Measurements from ENCODE around the gene ANOS1.
A peak's percentile ranks its signal among the peaks of the same experiment; 100 is the strongest.
"Not testable (repeated sequence)": the region's sequence is repeated elsewhere in the genome, so short reads cannot be mapped to it uniquely, and the experiment has no call there.

The ANOS1 gene, protein sequence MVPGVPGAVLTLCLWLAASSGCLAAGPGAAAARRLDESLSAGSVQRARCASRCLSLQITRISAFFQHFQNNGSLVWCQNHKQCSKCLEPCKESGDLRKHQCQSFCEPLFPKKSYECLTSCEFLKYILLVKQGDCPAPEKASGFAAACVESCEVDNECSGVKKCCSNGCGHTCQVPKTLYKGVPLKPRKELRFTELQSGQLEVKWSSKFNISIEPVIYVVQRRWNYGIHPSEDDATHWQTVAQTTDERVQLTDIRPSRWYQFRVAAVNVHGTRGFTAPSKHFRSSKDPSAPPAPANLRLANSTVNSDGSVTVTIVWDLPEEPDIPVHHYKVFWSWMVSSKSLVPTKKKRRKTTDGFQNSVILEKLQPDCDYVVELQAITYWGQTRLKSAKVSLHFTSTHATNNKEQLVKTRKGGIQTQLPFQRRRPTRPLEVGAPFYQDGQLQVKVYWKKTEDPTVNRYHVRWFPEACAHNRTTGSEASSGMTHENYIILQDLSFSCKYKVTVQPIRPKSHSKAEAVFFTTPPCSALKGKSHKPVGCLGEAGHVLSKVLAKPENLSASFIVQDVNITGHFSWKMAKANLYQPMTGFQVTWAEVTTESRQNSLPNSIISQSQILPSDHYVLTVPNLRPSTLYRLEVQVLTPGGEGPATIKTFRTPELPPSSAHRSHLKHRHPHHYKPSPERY

DNA sequence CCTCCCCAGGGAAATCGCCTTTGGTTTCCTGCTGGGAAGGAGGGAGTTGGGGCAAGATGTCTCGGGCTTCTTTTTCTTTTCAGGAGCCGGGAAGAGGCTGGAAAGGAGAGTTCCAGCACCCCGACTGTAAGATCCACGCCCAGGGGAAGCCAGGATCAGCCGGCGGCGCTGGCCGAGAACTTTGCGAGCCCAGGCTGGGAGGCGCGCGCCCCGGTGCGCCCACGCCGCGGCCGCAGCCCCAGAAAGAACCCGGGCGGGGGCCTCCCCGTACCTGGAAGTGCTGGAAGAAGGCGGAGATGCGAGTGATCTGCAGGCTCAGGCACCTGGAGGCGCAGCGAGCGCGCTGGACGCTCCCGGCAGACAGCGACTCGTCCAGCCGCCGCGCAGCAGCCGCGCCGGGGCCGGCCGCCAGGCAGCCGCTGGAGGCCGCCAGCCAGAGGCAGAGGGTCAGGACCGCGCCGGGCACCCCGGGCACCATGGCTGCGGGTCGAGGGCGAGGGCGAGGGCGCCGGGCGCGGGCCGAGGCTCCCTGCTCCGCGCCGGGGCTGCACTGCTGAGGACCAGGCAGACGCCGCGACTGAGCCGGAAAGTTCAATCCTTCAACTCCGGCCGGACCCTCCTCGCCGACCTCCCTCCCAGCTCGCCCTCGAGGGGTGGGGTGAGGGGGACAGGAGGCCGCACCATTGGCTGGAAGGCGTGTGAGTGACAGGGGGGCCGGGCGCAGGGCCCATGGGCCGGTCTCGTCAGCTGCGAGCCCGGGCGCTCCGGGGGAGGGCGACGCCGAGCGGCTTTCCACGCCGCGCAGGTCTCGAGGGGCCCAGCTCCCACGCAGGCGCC is at the start of gene ANOS1:
Gene ANOS1 (minus strand): TSS at position 579 of the 837 bp plus-strand sequence. CDS start 101 bp downstream, at position 478.
- peak within 1 kb of the TSS; percentile 41 for H3K4me3 ChIP-seq (ENCODE audit: control insufficient read depth, low read depth, low read length)
- TF ChIP-seq, protein P1, sequence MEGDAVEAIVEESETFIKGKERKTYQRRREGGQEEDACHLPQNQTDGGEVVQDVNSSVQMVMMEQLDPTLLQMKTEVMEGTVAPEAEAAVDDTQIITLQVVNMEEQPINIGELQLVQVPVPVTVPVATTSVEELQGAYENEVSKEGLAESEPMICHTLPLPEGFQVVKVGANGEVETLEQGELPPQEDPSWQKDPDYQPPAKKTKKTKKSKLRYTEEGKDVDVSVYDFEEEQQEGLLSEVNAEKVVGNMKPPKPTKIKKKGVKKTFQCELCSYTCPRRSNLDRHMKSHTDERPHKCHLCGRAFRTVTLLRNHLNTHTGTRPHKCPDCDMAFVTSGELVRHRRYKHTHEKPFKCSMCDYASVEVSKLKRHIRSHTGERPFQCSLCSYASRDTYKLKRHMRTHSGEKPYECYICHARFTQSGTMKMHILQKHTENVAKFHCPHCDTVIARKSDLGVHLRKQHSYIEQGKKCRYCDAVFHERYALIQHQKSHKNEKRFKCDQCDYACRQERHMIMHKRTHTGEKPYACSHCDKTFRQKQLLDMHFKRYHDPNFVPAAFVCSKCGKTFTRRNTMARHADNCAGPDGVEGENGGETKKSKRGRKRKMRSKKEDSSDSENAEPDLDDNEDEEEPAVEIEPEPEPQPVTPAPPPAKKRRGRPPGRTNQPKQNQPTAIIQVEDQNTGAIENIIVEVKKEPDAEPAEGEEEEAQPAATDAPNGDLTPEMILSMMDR (IDR thresholded peaks at IDR 0.05; ENCODE audit: control insufficient read depth, insufficient read depth, low read depth, low read length, missing control alignments), result no peak
- DNase-seq (ENCODE audit: low read depth), result no peak

DNA sequence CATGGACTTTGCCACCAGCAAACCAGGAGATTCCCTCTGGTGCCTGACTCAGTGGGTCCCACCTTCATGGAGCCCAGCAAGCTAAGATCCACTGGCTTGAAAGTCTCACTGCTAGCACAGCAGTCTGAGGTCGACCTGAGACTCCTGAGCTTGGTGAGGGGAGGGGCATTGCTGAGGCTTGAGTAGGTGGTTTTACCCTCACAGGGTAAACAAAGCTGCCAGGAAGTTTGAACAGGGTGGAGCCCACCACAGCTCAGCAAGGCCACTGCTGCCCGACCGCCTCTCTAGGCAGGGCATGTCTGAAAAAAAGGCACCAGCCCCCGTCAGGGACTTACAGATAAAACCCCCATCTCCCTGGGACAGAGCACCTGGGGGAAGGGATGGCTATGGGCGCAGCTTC is 41.2 kb upstream of the ANOS1 start:
- DNase-seq (ENCODE audit: low read depth), result no peak
- no peak overlapping the region for H3K4me3 ChIP-seq (ENCODE audit: control insufficient read depth, low read depth, low read length)
- TF ChIP-seq, protein P1 (IDR thresholded peaks at IDR 0.05; ENCODE audit: control insufficient read depth, insufficient read depth, low read depth, low read length, missing control alignments), result no peak

DNA sequence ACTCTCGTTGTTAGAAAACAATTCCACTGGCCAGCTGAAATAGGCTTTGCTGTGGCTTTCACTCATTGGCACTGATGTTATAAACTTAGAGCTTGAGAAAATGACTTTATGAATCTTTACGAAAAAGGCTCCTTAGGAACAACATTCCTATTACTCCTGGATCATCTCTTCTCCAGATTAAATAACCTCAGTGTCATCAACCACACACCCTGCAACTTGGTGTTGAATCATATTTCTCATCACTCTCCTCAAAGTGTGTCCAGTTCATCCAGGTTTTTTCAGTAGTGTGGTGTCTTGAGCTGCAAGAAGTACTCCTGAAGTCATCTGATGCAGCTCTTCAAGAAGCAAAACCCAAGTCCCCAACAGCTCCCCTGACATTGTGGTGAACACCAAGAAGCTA is 28.1 kb upstream of the ANOS1 start:
- no peak for DNase-seq (ENCODE audit: low read depth)
- TF ChIP-seq, protein P1 (IDR thresholded peaks at IDR 0.05; ENCODE audit: control insufficient read depth, insufficient read depth, low read depth, low read length, missing control alignments), result no peak
- no peak overlapping the region for H3K4me3 ChIP-seq (ENCODE audit: control insufficient read depth, low read depth, low read length)

DNA sequence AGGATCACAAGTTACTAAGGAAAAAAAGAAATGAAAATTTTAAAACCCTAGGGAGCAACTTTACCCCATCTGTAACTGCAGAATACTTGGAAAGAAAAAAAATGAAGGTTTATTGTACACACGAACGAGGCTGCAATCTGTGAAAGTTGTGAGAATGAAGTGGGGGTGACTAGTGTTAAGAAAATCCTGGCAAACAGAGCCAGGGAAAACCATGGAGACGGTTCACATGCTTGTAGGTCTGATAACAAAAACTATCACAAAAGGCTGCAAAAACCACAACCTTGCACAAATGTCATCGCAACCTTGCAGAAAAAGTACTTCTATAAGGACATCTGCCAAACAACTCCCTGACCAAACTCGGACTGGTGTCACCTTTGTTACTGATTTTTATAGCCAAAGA is 26.8 kb upstream of the ANOS1 start:
- DNase-seq (ENCODE audit: low read depth); H3K4me3 ChIP-seq (ENCODE audit: control insufficient read depth, low read depth, low read length): not testable (repeated sequence)

DNA sequence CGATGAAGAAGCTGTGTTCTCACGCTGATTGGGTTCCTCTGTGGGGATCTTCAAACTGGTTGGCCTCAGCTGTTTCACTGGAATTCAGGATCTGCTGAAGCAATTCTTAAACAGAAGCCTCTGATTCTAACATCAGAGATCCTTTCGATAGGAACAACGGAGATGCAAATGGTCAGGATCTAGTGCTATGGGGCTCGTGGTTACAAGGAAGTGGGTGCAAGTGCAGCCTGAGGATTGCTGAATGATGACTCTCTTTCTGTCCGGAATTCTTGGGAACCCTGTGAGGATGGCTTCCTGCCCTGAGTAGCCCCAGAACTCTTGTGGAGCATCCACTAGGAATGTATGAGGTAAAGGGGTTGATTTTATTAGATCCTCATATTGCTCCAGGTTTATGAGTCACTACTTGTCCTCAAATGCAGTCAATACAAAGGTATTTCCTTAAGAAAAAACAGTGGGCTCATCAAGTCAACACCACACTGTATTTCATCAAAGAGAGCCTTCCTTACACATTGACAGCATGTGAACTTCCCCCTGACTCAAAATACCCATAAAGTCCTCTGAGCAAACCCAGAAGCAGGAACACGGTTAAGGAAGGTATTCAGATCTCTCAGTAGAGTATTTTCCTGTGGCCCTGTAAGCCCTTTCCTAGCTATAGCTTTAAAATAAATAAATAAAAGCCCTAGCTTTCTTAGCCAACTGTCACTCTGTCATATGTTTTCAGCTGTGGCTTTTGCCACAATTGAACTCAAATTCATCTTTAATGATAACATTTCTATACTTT is 25.9 kb upstream of the ANOS1 start:
- DNase-seq (ENCODE audit: low read depth), result peak; percentile 67
- not testable (repeated sequence) for H3K4me3 ChIP-seq (ENCODE audit: control insufficient read depth, low read depth, low read length)

DNA sequence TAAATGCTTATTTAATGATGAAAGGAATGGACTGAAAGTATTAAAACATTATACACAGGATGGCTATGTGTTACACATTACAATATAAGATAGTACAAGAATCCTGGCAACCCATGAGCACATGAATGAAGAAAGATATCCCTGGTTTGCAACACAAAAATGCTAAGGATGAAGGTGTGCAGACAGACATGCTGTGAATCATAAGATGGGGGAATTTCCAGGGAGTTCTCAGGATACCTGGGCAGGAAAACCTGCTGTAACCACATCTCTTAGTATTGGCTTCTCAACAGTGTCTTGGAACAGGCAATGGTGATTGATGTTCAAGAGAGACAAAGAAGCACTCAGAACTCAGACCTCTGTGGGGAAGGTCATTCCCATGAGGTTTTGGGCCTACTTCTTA is 23.9 kb upstream of the ANOS1 start:
- no peak for DNase-seq (ENCODE audit: low read depth)
- TF ChIP-seq, protein P1 (IDR thresholded peaks at IDR 0.05; ENCODE audit: control insufficient read depth, insufficient read depth, low read depth, low read length, missing control alignments), result no peak
- H3K4me3 ChIP-seq (ENCODE audit: control insufficient read depth, low read depth, low read length), result no peak overlapping the region

DNA sequence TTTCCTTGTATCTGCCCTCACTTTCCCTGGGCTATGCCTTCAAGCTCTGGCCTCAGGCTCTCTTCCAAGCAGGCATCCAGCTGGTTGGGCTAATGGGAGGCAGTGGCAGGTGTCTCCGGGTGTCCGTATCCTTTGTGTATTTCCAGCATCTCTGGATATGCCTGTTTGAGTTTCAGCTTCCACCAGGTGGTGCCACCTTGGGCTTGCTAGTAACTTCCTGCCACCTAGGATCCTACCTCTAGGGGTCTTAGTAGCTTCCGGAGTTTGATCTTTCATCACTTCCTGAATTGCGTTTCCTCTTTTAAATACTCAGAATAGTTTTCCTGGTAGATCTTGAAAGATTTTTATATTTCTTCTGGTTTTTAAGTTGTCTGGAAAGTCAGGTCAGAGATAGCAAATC is 23.2 kb upstream of the ANOS1 start:
- no peak overlapping the region for H3K4me3 ChIP-seq (ENCODE audit: control insufficient read depth, low read depth, low read length)
- TF ChIP-seq, protein P1 (IDR thresholded peaks at IDR 0.05; ENCODE audit: control insufficient read depth, insufficient read depth, low read depth, low read length, missing control alignments), result no peak
- DNase-seq (ENCODE audit: low read depth), result no peak
